GM18867 (cell line): ENCODE data around the gene MYOT.

Source experiments
- ATAC-seq: cut with Tn5 transposase; IDR thresholded peaks from one replicate; pipeline ENCODE4 v1.9.1; 2021; ENCODE audit warnings: mild to moderate bottlenecking, moderate library complexity; ENCODE audit not compliant: unreplicated experiment

Gene MYOT

DNA sequence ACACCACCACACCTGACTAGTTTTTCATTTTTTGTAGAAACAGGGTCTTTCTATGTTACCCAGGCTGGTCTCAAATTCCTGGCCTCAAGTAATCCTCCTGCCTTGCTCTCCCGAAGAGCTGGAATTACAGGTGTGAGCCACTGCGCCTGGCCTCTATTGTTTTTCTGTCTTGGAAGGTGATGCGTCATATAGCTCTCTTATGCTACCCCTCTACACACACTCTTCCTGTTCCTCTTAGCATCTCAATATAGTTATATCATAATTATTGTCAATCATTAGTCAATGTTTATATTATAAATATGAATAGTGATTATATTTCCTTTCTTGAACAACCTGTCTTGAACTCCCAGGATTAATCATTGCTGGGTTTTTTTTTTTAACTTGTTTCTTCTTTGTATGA, 28.9 kb downstream of the MYOT start:
- no peak for ATAC-seq

DNA sequence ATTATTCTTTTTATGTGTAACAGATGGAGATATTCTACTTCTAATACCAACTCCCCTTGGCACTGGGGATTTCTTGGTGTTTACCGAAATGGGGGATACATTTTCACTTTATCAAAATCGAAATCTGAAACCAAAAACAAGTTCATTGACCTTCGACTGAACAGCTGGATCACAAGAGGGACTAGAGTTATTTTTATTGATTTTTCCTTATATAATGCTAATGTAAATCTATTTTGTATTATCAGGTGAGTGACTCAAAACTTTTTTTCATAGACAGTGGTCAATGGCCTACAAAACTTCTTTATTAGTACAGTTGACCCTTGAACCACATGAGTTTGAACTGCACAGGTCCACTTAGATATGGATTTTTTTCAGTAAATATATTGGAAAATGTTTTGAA, 31.8 kb downstream of the MYOT start:
- ATAC-seq = no peak

DNA sequence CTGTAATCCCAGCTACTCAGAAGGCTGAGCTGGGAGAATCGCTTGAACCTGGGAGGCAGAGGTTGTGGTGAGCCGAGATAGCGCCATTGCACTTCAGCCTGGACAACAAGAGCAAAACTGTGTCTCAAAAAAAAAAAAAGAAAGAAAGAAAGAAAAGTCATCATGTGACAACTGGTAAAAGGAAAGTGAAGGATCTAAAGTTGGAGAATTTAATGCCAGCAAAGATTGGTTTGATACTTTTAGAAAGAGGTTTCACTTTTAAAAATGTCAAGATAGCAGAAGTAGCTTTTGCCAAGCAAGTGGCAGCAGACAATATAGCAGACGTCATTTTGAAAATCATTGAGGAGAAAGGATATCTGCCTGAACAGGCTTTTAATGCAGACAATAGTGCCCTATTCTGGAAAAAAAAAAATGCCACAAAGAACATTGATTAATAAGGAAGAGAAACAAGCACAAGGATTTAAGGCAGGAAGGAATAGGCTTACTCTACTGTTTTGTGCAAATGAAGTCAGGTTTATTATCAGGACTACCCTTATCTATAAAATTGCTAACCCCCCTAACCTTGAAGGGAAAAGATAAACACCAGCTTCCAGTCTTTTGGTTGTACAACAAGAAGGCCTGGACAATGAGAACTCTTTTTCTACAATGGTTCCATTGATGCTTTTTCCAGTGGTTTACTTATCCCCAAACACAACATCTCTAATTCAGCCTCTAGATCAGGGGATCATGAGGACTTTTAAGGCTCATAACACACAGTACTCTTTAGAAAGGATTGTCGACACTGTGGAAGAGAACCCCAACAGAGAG, 33.6 kb downstream of the MYOT start:
- ATAC-seq = no peak

DNA sequence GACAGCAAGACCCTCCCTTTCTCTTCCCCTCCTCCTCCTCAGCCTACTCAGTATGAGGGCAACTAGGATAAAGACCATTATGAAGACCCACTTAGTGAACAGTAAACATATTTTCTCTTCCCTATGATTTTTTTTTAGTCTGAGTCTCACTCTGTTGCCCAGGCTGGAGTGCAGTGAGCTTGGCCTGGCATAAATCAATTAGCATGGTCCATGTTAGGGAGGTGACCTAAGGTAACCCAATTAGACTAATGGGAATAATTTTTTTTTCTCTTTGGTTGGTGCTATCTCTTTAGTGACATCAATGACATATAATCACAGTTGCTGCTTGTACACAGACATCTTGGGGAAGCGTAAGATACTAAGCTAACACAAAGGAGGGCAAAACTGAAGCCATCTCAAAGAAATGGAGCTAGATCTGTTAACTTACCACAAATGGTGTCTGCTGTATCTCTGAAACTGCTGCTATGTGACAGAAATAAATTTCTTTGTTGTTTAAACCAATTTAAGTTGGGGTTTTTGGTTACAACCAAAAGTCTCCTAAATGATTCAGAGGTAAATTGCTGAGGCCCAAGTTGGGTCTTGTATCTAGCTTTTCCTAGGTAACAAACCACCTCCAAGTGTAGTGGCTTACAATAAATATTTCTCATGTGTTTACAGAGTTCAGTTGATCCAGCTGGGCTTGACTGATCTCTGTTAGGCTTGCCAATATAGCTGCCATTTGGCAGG, 34.9 kb downstream of the MYOT start:
- no peak for ATAC-seq

DNA sequence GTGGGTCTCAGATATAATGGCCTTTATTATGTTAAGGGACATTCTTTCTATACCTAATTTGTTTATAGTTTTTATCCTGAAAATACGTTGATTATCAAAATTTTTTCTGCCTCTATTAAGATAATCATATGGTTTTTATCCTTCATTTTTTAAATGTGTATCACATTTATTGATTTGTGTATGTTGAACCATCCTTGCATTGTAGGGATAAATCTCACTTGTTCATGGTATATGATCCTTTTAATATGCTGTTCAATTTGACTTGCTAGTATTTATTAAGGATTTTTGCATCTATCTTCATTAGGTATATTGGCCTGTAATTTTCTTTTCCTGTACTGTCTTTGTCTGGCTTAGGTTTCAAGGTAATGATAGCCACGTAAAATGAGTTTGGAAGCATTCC, 47.1 kb downstream of the MYOT start:
- no peak for ATAC-seq

DNA sequence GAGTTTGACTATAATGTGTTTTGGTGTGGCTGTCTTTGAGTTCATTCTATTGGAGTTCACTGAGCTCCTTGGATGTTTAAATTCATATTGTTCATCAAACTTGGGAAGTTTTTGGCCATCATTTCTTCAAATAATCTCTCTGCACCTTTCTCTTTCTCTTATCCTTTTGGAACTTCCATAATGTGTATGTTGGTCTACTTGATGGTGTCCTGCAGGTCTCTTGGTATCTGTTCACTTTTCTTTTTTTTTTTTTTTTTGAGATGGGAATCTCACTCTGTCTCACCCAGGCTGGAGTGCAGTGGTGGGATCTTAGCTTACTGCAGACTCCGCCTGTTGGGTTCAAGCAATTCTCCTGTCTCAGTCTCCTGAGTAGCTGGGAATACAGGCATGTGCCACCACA, 49.3 kb downstream of the MYOT start:
- no peak for ATAC-seq

DNA sequence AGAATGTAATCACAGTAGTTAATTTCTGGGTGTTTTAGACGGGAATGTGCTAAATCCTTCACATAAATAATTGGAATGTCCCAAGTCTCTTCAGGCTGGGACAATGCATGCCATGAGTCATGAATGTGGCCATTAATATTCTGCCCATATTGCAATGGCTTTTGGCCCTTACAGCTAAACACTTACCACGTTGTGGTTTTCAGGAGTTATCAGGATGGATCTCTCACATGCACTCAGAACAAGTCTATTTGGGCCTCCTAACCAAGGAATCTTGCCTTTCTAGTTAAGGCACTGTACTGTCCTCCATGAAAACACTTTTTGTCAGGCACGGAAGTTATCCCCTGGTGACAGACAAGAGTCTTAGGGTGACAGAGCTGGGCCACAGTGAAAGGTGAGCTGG, 54.3 kb downstream of the MYOT start:
- no peak for ATAC-seq

DNA sequence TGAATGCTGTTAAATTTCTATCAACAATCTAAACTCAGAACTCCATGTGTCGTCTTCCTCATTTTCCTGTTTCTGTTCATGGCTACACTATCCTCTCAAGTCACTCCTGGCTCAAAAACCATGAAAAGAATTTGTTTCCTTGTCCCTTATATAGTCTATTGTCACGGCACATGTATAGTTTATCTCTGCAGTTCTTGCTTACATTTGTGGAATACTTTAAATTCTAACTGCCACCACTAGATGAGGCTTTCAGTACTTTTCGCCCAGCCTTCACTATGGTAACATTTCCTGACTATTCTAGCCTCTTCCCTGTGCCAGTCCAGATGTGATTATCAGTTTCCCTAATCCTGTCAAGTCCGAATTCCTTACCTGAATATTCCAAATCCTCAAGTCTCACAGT, 56.2 kb downstream of the MYOT start:
- no peak for ATAC-seq

DNA sequence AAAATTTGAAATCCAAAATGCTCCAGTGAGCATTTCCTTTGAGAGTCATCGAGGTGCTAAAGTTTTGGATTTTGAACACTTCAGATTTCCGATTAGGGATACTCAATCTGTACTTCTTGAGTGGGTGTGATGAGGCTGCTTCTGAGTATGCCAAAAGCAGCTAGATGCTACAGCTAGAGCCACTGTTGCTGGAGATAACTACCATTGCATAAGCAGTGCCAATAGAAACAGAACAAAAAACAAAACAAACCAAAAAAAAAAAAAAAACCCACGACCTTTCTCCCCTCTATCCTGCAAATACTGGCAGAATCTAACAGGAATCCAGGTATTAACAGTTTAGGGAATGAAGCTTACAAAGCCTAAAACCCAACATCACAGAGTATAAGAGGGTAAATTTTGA, 65.1 kb downstream of the MYOT start:
- ATAC-seq = no peak

DNA sequence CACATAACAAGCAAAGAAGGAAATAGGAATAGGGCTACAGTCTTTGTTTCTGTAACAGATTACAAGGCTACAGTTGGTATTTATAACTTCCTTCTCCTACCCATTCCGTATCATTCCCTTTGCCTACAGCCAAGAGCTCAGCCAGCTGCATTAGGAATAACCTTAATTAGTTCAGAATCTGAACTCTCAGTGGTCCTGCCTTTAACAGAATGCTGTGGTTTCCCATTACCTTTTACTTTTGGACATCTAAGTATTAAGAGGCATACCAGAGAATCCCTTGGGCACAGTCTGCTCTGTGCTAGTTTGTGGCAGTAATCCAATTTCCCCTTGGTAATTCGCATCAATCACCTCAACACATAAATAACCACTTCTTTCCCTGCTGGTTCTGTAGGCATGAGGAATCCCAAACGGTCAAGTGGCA, 65.8 kb downstream of the MYOT start:
- no peak for ATAC-seq

DNA sequence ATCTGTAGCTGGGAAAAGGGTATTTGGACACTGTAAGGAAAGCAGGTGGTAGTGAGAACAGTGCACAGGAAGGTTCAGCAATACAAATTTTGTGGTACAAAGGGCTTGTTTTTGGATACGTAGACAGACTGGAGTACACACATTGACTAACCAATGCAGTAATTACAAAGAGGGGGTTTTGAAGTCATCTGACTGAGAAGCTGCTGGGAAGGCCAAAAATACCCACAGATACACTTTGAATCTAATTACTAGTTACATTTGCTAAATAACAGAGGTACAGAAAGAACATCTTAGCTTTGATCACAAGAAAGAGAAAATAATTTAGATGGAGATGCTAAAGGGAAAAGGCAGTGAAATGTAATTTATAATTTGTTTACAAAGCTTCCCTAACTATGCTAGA, 67.5 kb downstream of the MYOT start:
- no peak for ATAC-seq

DNA sequence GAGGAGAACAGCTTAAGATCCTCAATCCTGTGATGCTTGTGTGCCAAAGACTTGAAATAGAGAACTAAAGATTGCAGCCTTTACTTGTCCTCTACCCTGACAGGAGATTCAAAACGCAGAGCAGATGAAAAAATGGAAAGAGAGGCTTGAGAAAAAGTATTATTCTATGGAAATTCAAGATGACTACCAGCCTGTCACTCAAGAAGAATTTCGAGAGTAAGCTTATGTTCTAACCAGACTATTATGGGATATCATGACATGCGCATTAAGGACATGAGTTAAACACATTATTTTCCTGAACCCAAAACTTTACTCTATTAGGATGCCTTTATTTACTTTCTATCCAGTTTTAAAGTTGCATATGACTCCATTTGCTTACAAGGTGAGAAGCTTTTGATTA, 68.0 kb downstream of the MYOT start:
- no peak for ATAC-seq
